Neutrophil (primary cell): ENCODE data around the gene LYPD5.
"Not testable (repeated sequence)": the region's sequence is repeated elsewhere in the genome, so short reads cannot be mapped to it uniquely, and the experiment has no call there.

Experiments used
- H3K27ac ChIP-seq: fragments of 200-600 bp; sonication (generic); 2 replicates; pipeline ENCODE4 v1.5.1; 2016; ENCODE audit warnings: mild to moderate bottlenecking, moderate library complexity
- H3K27me3 ChIP-seq: fragments of 200-600 bp; sonication (generic); 2 replicates; pipeline ENCODE4 v1.6.0; 2016; ENCODE audit warnings: mild to moderate bottlenecking
- H3K36me3 ChIP-seq: fragments of 200-600 bp; sonication (generic); 2 replicates; pipeline ENCODE4 v1.5.1; 2017
- H3K4me1 ChIP-seq, 2 experiments: fragments of 200-600 bp in 1 of 2; sonication (generic) in 1 of 2; 1 replicate in 1 of 2; 2 replicates in 1 of 2; pipeline versions ENCODE4 v1.5.1 to v1.6.1; 2013 to 2016; ENCODE audit warnings: low read depth in 1 of 2, low read length in 1 of 2, mild to moderate bottlenecking in 1 of 2, moderate library complexity in 1 of 2; ENCODE audit not compliant: control insufficient read depth in 1 of 2, insufficient read depth in 1 of 2
- H3K4me3 ChIP-seq, 2 experiments: fragments of 200-600 bp in 1 of 2; sonication (generic) in 1 of 2; 1 replicate in 1 of 2; 2 replicates in 1 of 2; pipeline ENCODE4 v1.5.1; 2013 to 2016; ENCODE audit warnings: low read depth in 1 of 2, low read length in 1 of 2, mild to moderate bottlenecking in 1 of 2, moderate library complexity in 1 of 2
- H3K9me3 ChIP-seq: fragments of 200-600 bp; sonication (generic); 2 replicates; pipeline ENCODE4 v1.5.1; 2016
- CTCF ChIP-seq: fragments of 200-600 bp; sonication (generic); IDR thresholded peaks from 2 replicates; pipeline ENCODE4 v1.5.1; 2016; ENCODE audit warnings: antibody characterized with exemption

LYPD5 gene

GRCh38 chr19:43767316-43767715 is 34.9 kb downstream of the LYPD5 start:
- Histone ChIP-seq H3K4me1 (peaks cover 54 to 55% of the 10 kb centered on the region in 2 experiments), H3K27ac (peak overlapping the region; percentile 84), H3K4me3 (no peak overlapping the region), H3K9me3 (no peaks in the 10 kb centered on the region), H3K27me3 (no peaks in the 10 kb centered on the region), H3K36me3 (no peaks in the 10 kb centered on the region)
- TF ChIP-seq CTCF = no peak

DNA sequence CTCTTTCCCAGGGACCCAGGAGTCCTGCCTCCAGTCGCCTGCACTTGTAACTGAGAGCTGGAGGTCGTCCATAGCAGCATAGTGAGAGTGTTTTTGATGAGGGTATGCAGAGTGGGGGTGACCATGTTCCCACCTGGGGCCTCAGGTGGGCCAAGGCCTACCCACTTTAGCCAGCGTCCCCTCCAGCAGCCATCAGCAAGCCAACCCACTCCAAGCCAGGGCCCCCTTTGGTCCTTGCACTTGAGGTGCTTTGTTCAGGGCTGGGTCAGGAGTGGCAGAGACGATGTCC is 35.5 kb downstream of the LYPD5 start:
- H3K27ac ChIP-seq = peak overlapping the region; percentile 84
- no peaks in the 10 kb centered on the region for H3K36me3 ChIP-seq
- H3K27me3 ChIP-seq = no peaks in the 10 kb centered on the region
- peaks cover 53 to 55% of the 10 kb centered on the region in 2 experiments for H3K4me1 ChIP-seq
- no peak for TF ChIP-seq CTCF
- peak overlapping the region in 1 of 2 experiments; percentile 14 for H3K4me3 ChIP-seq
- H3K9me3 ChIP-seq = no peaks in the 10 kb centered on the region

DNA sequence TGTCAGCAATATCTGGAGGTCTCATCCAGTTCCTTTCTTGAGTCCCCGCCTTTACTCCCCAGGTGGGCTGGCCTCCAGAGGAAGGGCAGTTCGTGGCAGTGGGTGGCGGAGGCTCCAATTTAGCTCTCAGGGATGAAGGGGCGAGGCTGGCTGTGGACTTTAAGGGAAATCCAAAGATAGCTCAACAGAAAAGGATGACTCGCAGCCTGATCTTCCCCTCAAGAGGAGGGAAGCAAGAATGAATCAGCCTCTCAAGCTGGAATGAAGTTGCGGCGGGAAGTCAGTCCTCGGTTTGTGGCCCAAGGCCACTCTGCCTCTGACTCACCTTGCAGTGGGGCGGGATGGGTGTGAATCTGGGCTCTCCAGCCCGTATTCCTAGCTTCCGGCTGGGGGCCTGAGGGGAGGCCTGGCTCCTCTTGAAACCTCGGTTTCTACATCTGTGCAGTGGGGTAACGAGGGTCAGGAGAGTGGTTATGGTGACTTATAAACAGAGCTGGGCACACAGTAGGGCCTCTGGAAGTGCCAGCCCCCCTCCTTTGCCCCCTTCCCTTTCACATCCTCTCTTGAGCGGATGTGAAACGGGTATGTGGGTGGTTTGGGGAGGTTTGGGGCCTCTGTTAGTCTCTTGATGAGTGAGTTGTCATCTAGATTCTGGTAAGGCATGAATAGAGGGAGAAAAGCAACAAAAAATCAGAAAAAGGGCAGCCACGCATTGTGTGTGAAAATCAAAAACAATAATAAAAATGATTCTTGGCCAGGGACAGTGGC is 37.0 kb downstream of the LYPD5 start:
- TF ChIP-seq CTCF = no peak
- no peaks in the 10 kb centered on the region for H3K9me3 ChIP-seq
- H3K36me3 ChIP-seq = no peaks in the 10 kb centered on the region
- H3K4me1 ChIP-seq = peaks cover 43% of the 10 kb centered on the region in 2 experiments
- no peak overlapping the region for H3K27ac ChIP-seq
- H3K27me3 ChIP-seq = no peaks in the 10 kb centered on the region
- H3K4me3 ChIP-seq = no peak overlapping the region

DNA sequence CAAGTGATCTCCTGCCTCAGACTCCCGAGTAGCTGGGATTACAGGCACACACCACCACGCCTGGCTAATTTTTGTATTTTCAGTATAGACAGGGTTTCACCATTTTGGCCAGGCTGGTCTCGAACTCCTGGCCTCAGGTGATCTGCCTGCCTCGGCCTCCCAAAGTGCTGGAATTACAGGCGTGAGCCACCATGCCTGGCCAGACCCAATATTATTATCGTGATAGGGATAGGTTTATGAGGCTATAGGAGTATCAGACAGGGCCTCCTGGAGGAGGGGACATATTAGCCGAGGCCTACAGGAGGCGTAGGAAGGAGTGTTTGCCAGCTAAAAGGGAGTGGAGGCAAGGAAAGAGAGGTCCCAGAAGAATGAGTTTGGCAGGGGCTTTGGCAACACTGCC is 37.6 kb downstream of the LYPD5 start:
- H3K4me3 ChIP-seq, H3K27me3 ChIP-seq, H3K27ac ChIP-seq, H3K9me3 ChIP-seq, H3K36me3 ChIP-seq: not testable (repeated sequence)
- peaks cover 37% of the 10 kb centered on the region in 2 experiments for H3K4me1 ChIP-seq

- Histone ChIP-seq H3K27ac (no peak overlapping the region), H3K9me3 (no peaks in the 10 kb centered on the region), H3K4me3 (no peak overlapping the region), H3K4me1 (peaks cover 25% of the 10 kb centered on the region in 2 experiments), H3K36me3 (no peaks in the 10 kb centered on the region), H3K27me3 (no peaks in the 10 kb centered on the region)
- no peak for TF ChIP-seq CTCF
Observed at GRCh38 chr19:43763473-43763939, 38.7 kb downstream of the LYPD5 start.

DNA sequence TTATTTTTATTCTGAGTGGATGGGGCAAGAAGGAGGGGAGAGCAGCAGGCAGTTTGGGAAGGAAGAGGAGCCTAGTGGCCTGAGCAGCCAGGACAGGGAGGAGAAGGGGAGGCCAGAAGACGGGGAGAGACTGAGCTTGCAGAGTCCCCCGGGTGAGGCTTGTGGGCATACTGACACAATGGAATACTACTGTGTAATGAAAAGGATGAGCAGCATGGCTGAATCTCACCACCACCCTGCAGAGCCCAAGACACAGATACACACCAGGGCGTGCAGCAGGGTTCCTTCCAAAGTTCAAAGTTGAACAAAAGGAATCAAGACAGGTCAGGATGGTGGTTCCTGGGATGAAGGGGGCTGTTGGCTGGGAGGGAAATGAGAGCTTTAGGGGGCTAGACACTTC is 39.4 kb downstream of the LYPD5 start:
- Histone ChIP-seq H3K4me3 (no peak overlapping the region), H3K27me3 (no peaks in the 10 kb centered on the region), H3K27ac (no peak overlapping the region), H3K9me3 (no peaks in the 10 kb centered on the region), H3K36me3 (no peaks in the 10 kb centered on the region), H3K4me1 (peaks cover 18% of the 10 kb centered on the region in 2 experiments)
- TF ChIP-seq CTCF = no peak
